LNCAP (cell line): ENCODE measurements around the gene RAPGEF4.

ENCODE experiments used
- TF ChIP-seq, protein P1 (sequence below): fragments of 450-650 bp; IDR thresholded peaks from 2 replicates; pipeline ENCODE4 v1.5.1; 2017; ENCODE audit warnings: mild to moderate bottlenecking

The RAPGEF4 gene

DNA sequence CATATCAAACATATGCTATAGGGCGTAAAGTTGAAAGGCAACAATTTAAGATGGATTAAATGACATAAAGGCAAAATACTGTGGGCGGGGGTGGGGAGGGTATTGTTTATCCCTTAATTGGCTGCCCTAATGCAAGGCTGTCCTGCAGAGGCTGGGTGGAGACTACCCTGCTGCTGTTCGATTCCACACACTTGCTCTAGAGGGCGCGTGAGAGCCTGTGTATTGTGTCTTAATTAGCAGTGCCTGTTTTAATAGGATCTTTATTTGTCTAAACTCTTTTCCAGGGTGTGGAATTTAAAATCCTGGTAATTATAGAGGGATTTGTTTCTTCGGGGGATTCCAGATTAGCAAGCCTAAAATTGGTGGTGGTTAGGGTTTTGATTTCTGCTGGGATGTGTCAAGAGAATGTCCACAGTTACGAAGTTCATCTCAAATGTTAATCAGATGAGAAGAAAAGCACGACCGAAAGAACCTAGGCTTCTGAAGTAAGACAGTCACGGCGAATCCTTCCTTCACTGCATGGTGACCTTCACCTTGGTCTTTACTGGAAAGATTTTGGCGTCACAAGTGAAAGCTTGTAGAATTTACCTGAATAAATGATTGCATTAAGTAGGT is 236.5 kb downstream of the RAPGEF4 start:
- TF ChIP-seq, protein P1, sequence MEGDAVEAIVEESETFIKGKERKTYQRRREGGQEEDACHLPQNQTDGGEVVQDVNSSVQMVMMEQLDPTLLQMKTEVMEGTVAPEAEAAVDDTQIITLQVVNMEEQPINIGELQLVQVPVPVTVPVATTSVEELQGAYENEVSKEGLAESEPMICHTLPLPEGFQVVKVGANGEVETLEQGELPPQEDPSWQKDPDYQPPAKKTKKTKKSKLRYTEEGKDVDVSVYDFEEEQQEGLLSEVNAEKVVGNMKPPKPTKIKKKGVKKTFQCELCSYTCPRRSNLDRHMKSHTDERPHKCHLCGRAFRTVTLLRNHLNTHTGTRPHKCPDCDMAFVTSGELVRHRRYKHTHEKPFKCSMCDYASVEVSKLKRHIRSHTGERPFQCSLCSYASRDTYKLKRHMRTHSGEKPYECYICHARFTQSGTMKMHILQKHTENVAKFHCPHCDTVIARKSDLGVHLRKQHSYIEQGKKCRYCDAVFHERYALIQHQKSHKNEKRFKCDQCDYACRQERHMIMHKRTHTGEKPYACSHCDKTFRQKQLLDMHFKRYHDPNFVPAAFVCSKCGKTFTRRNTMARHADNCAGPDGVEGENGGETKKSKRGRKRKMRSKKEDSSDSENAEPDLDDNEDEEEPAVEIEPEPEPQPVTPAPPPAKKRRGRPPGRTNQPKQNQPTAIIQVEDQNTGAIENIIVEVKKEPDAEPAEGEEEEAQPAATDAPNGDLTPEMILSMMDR, result peak; percentile 86

- TF ChIP-seq, protein P1, result no peak
Observed at GRCh38 chr2:172974762-172975161, 239.1 kb downstream of the RAPGEF4 start.

GRCh38 chr2:172976116-172976515 is 240.5 kb downstream of the RAPGEF4 start:
- TF ChIP-seq, protein P1, result no peak

- TF ChIP-seq, protein P1, result no peak
Observed at GRCh38 chr2:172976816-172977215, 241.2 kb downstream of the RAPGEF4 start.

DNA sequence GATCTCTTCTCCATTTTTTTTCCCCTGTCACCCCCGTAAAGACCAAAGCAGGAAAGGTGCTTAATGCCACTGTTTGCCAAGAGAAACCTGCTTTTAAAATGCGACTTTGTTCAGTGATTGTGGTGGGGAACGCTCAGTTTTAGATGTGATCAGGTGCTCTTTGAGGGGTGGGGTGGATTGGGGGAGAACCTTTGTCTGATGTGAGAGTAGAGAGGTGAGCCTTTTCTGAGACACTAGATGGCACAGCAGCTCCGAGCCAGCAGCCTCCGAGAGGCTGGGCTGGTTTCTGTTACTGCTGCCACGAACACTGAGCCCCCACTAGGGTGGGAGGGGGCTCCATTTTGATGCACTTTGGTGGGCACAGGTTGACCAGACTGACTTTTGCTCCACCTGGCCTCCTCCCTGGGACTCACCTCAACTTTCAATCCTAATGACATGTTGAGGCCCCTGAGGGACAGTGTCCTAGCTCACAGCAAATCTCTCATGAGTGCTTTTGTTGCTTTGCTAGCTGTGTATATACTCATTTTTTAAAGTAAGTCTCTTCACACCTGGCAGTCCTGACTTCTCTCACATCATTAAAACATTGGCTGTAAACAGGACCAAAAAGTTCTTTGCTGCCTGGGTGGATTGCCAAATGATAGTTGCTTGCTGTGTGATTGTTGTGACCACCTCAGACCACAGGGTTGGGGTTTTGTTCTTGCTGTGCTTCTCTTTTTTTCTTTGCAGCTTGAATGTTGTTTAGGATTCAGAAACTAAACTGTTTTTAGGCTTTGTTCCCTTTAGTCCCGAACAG is 241.8 kb downstream of the RAPGEF4 start:
- TF ChIP-seq, protein P1, result no peak

DNA sequence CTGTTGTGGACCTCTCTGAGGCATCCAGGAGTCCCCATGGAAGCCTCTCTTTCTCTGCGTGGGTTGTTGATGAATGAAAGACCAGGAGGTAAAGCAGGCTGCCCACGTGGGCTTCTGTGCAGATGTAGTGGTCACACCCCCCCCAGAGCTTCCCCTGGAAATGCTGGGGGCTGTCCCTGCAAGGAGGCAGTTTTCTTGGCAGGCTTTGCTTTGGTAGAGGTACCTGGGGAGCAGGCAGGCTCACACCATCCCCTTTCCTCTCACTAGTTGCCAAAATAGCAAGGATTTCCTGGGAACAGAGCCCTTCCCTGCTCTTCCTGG is 242.4 kb downstream of the RAPGEF4 start:
- TF ChIP-seq, protein P1, result no peak

- TF ChIP-seq, protein P1, result no peak
Observed at GRCh38 chr2:172985139-172985892, 249.7 kb downstream of the RAPGEF4 start.
